Natural killer cell (primary cell): ENCODE data around the gene NKD1. TPM values are rescaled to one million over a fixed set of nuclear protein-coding genes. Genes with fewer than 3 reads are reported as not detected.

Source experiments
- ATAC-seq, 3 donors: fragments of 150-1000 bp in 2 of 3; fragments of 200-7000 bp in 1 of 3; cut with Tn5 transposase; 1 replicate in 1 of 3; 2 replicates in 2 of 3; pipeline ENCODE4 v1.10.0; 2021; ENCODE audit warnings: mild to moderate bottlenecking in 2 of 3, moderate library complexity in 2 of 3
- DNase-seq, 2 donors: peaks; one replicate each; pipeline versions ENCODE4 v3.0.0 to v3.0.0-alpha.2; 2013 to 2021; ENCODE audit warnings: mixed read lengths in 1 of 2
- H3K27ac ChIP-seq: one replicate; pipeline ENCODE4 v1.5.1; 2013; ENCODE audit warnings: mild to moderate bottlenecking, low read length
- H3K27me3 ChIP-seq: one replicate; pipeline ENCODE4 v1.6.1; 2013; ENCODE audit warnings: low read length; ENCODE audit not compliant: control insufficient read depth, insufficient read depth
- H3K36me3 ChIP-seq: one replicate; pipeline ENCODE4 v1.6.1; 2013; ENCODE audit warnings: low read length; ENCODE audit not compliant: control insufficient read depth, insufficient read depth
- H3K4me1 ChIP-seq: one replicate; pipeline ENCODE4 v1.6.1; 2013; ENCODE audit warnings: low read length; ENCODE audit not compliant: control insufficient read depth, insufficient read depth
- H3K4me3 ChIP-seq: one replicate; pipeline ENCODE4 v1.5.1; 2013; ENCODE audit warnings: low read length
- H3K9me3 ChIP-seq: one replicate; pipeline ENCODE4 v1.6.1; 2013; ENCODE audit warnings: low read length; ENCODE audit not compliant: control insufficient read depth, insufficient read depth
- H3K27ac Mint-ChIP-seq, 2 donors: one replicate each; pipeline ENCODE4 v1.8.0; 2022; ENCODE audit warnings: mild to moderate bottlenecking in 2 of 2, mixed read lengths in 2 of 2, moderate library complexity in 1 of 2
- H3K27me3 Mint-ChIP-seq, 2 donors: one replicate each; pipeline ENCODE4 v1.8.0; 2022; ENCODE audit warnings: low read depth in 2 of 2, mixed read lengths in 2 of 2
- H3K36me3 Mint-ChIP-seq: one replicate; pipeline ENCODE4 v1.8.0; 2022; ENCODE audit warnings: mixed read lengths
- H3K4me1 Mint-ChIP-seq, 2 donors: one replicate each; pipeline ENCODE4 v1.8.0; 2022; ENCODE audit warnings: mixed read lengths in 2 of 2
- H3K4me3 Mint-ChIP-seq: one replicate; pipeline ENCODE4 v1.8.0; 2022; ENCODE audit warnings: mild to moderate bottlenecking, moderate library complexity, mixed read lengths
- H3K9me3 Mint-ChIP-seq, 2 donors: one replicate each; pipeline ENCODE4 v1.8.0; 2022; ENCODE audit warnings: mixed read lengths in 2 of 2
- CTCF ChIP-seq: fragments of 200-600 bp; IDR thresholded peaks from one replicate; pipeline ENCODE4 v1.8.0; 2022; ENCODE audit warnings: antibody characterized with exemption
- WGBS: methylation state at CpG from one replicate; pipeline ENCODE4 v1.1.7; 2013; ENCODE audit warnings: missing lambda C conversion rate; ENCODE audit not compliant: insufficient coverage; 5-methylcytosine and 5-hydroxymethylcytosine counted together
- intact Hi-C: fragments of 100-400 bp; cut with micrococcal nuclease; formaldehyde crosslinking; loops from one replicate; pipeline ENCODE4 v1.14.2; 2022
- total RNA-seq, 4 donors: library from RNA; stranded (reverse); fragments of 120-200 nt in 1 of 4; gene quantifications; one replicate each; pipeline versions ENCODE4 v1.2.3 to v1.2.4, GENCODE V29; 2013 to 2022

The NKD1 gene
- total RNA-seq, 3 donors from 2014 or later (not counting 1 experiment from before 2014, with no cell fraction given) = 0.75 to 1.5 (median 1.0) TPM

- Mint-ChIP-seq H3K9me3 (peaks cover 5 to 10% of the 10 kb centered on the region in 2 donors), H3K27me3 (peaks cover 22 to 45% of the 10 kb centered on the region in 2 donors), H3K4me1 (no peaks in the 10 kb centered on the region), H3K36me3 (peaks cover 8% of the 10 kb centered on the region), H3K27ac (no peak overlapping the region), H3K4me3 (no peak overlapping the region)
- H3K27ac ChIP-seq = no peak overlapping the region
- no peaks in the 10 kb centered on the region for H3K27me3 ChIP-seq
- no peaks in the 10 kb centered on the region for H3K36me3 ChIP-seq
- intact Hi-C loops = no loop called here
- 50% methylated on average over 4 of the region's 6 CpGs for WGBS
- peaks cover 7% of the 10 kb centered on the region for H3K9me3 ChIP-seq
- no peak overlapping the region for H3K4me3 ChIP-seq
- no peak for ATAC-seq
- no peaks in the 10 kb centered on the region for H3K4me1 ChIP-seq
- no peak for TF ChIP-seq CTCF
- DNase-seq = no peak
Measured at GRCh38 chr16:50520451-50521245, 27.5 kb upstream of the NKD1 start.

GRCh38 chr16:50521246-50521900, 26.8 kb upstream of the NKD1 start:
- Histone ChIP-seq H3K4me1 (no peaks in the 10 kb centered on the region), H3K9me3 (peaks cover 7% of the 10 kb centered on the region), H3K36me3 (no peaks in the 10 kb centered on the region), H3K27ac (no peak overlapping the region), H3K4me3 (no peak overlapping the region), H3K27me3 (no peaks in the 10 kb centered on the region)
- no peak for DNase-seq
- TF ChIP-seq CTCF = peak; percentile 13
- WGBS = 82% methylated on average over 9 of the region's 9 CpGs
- H3K36me3 Mint-ChIP-seq = peaks cover 8% of the 10 kb centered on the region
- intact Hi-C loops = no loop called here
- no peak for ATAC-seq
- H3K27me3 Mint-ChIP-seq = peaks cover 22 to 47% of the 10 kb centered on the region in 2 donors
- H3K4me1 Mint-ChIP-seq = no peaks in the 10 kb centered on the region
- H3K4me3 Mint-ChIP-seq = no peak overlapping the region
- no peak overlapping the region for H3K27ac Mint-ChIP-seq
- H3K9me3 Mint-ChIP-seq = peaks cover 3 to 7% of the 10 kb centered on the region in 2 donors

GRCh38 chr16:50522324-50522723, 25.9 kb upstream of the NKD1 start:
- intact Hi-C loops = no loop called here
- H3K36me3 Mint-ChIP-seq = no peaks in the 10 kb centered on the region
- H3K4me3 Mint-ChIP-seq = no peak overlapping the region
- H3K27me3 Mint-ChIP-seq = peaks cover 18 to 46% of the 10 kb centered on the region in 2 donors
- 74% methylated on average over 5 of the region's 5 CpGs for WGBS
- no peaks in the 10 kb centered on the region for H3K4me1 Mint-ChIP-seq
- Histone ChIP-seq H3K4me1 (no peaks in the 10 kb centered on the region), H3K4me3 (no peak overlapping the region), H3K27me3 (no peaks in the 10 kb centered on the region), H3K36me3 (no peaks in the 10 kb centered on the region), H3K27ac (no peak overlapping the region), H3K9me3 (peaks cover 4% of the 10 kb centered on the region)
- DNase-seq (no peak), ATAC-seq (no peak)
- no peak for TF ChIP-seq CTCF
- H3K27ac Mint-ChIP-seq = no peak overlapping the region
- H3K9me3 Mint-ChIP-seq = no peaks in the 10 kb centered on the region
